ENCODE data around the gene DCP2. TPM values are rescaled to one million over a fixed set of nuclear protein-coding genes. Genes with fewer than 3 reads are reported as not detected.

DCP2 gene
- total and polyA plus RNA-seq, 10 of the 15 experiments (the other 5 are each of a cell fraction or from before 2014, with no cell fraction given) = 23.4 to 81.6 (median 47.4) TPM

DNA sequence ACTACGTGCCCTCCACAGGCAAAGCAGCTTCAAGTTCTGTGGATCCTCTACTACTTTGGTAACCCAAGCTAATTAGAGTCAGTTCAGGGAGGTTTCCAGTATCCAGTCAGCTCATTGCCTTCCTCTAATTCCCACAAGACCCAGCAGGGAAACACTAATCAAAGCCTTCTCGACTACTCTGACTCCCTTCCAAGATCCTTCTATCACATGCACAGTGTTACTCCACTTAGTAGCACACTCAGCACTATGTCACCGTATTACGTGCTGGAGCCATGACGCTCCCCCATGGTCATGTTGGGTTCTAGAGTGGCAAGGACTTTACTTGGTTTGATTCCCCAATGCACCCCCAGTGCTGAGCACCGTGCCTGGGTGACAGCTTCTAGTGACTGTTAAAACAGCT is 53.0 kb downstream of the DCP2 start:
- SMC1A ChIA-PET (ENCODE audit: uncharacterized antibody, unreplicated experiment) = no interaction called here
- no peaks in the 10 kb centered on the region for H4K20me1 ChIP-seq (ENCODE audit: control insufficient read depth, insufficient read depth)
- H3K9me3 ChIP-seq (replicated peaks; ENCODE audit: control insufficient read depth, insufficient read depth, low read length) = no peaks in the 10 kb centered on the region
- no peaks in the 10 kb centered on the region for H3K79me2 ChIP-seq (ENCODE audit: control insufficient read depth, insufficient read depth, low read length)
- TF ChIP-seq SUZ12 (IDR thresholded peaks at IDR 0.05; ENCODE audit: unreplicated experiment) (no peak), ZNF217 (IDR thresholded peaks at IDR 0.05) (no peak), MEF2A (IDR thresholded peaks at IDR 0.05; ENCODE audit: insufficient read depth, low read depth, low read length) (no peak), POU2F2 (IDR thresholded peaks at IDR 0.05; ENCODE audit: borderline replicate concordance, low read depth, low read length) (no peak)
- TF ChIP-seq, protein P1, sequence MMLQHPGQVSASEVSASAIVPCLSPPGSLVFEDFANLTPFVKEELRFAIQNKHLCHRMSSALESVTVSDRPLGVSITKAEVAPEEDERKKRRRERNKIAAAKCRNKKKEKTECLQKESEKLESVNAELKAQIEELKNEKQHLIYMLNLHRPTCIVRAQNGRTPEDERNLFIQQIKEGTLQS (IDR thresholded peaks at IDR 0.05; ENCODE audit: borderline replicate concordance, extremely low read depth, low read depth, low read length) = no peak
- RAD21 ChIA-PET (ENCODE audit: unreplicated experiment) = no interaction called here
- no peaks in the 10 kb centered on the region for H3K27me3 ChIP-seq (replicated peaks in 1 of 2; ENCODE audit: control insufficient read depth in 2 of 2, insufficient read depth in 2 of 2, low read length in 1 of 2)
- CTCF ChIA-PET = interaction anchor here (1.6 kb wide), 1 partner anchor 181 kb away, joined by 3 read pairs; no protein-coding TSS in a partner anchor
- in situ Hi-C loops (cut with MboI) (no loop called here), intact Hi-C loops (cut with micrococcal nuclease; ENCODE audit: unreplicated experiment) (no loop called here)
- FAIRE-seq = no peak
- H3K9ac ChIP-seq (ENCODE audit: control insufficient read depth, insufficient read depth, low read length) = no peak overlapping the region
- no peak overlapping the region for H3K4me3 ChIP-seq
- no peaks in the 10 kb centered on the region for H3K4me1 ChIP-seq (ENCODE audit: control insufficient read depth, insufficient read depth, low read length)
- DNase-seq (ENCODE audit: low read depth, low spot score) = no peak
- no peak overlapping the region for H2AFZ ChIP-seq (ENCODE audit: control insufficient read depth, low read depth, low read length)
- BruUV-seq (replicated peaks) = no TSS peak
- H3K4me2 ChIP-seq (ENCODE audit: control insufficient read depth, insufficient read depth) = no peak overlapping the region
- 92% methylated on average over 6 of the region's 6 CpGs for whole genome bisulfite sequencing (ENCODE audit: insufficient coverage, insufficient replicate concordance, low lambda C conversion rate, missing lambda C conversion rate)
- POLR2A ChIA-PET = no interaction called here
- H3K36me3 ChIP-seq (ENCODE audit: control insufficient read depth in 2 of 2, insufficient read depth in 2 of 2, low read length in 1 of 2) = peaks cover 4% of the 10 kb centered on the region in 2 experiments; a peak in 3 of 4 replicates
- no peak for ATAC-seq
- no peak overlapping the region for H3K27ac ChIP-seq (ENCODE audit: control insufficient read depth, insufficient read depth)

GRCh38 chr5:113031104-113031503 is 54.5 kb downstream of the DCP2 start:
- ATAC-seq = no peak
- ChIA-PET SMC1A (ENCODE audit: uncharacterized antibody, unreplicated experiment) (no interaction called here), CTCF (interaction anchor here (0.9 to 1.6 kb wide), 3 partner anchors 35 to 183 kb away, joined by 3 to 5 read pairs (median 3); no protein-coding TSS in a partner anchor), POLR2A (interaction anchor here (0.6 kb wide), 1 partner anchor 244 kb away, joined by 3 read pairs; no protein-coding TSS in a partner anchor), RAD21 (ENCODE audit: unreplicated experiment) (no interaction called here)
- Histone ChIP-seq H3K36me3 (ENCODE audit: control insufficient read depth in 2 of 2, insufficient read depth in 2 of 2, low read length in 1 of 2) (peaks cover 0 to 3% of the 10 kb centered on the region in 2 experiments; a peak in 3 of 4 replicates), H3K4me1 (ENCODE audit: control insufficient read depth, insufficient read depth, low read length) (no peaks in the 10 kb centered on the region), H3K4me3 (no peak overlapping the region), H3K27me3 (replicated peaks in 1 of 2; ENCODE audit: control insufficient read depth in 2 of 2, insufficient read depth in 2 of 2, low read length in 1 of 2) (no peaks in the 10 kb centered on the region), H2AFZ (ENCODE audit: control insufficient read depth, low read depth, low read length) (no peak overlapping the region), H4K20me1 (ENCODE audit: control insufficient read depth, insufficient read depth) (no peaks in the 10 kb centered on the region), H3K9ac (ENCODE audit: control insufficient read depth, insufficient read depth, low read length) (no peak overlapping the region), H3K9me3 (replicated peaks; ENCODE audit: control insufficient read depth, insufficient read depth, low read length) (no peaks in the 10 kb centered on the region), H3K4me2 (ENCODE audit: control insufficient read depth, insufficient read depth) (no peak overlapping the region), H3K27ac (ENCODE audit: control insufficient read depth, insufficient read depth) (no peak overlapping the region), H3K79me2 (ENCODE audit: control insufficient read depth, insufficient read depth, low read length) (no peaks in the 10 kb centered on the region)
- in situ Hi-C loops (cut with MboI) (no loop called here), intact Hi-C loops (cut with micrococcal nuclease; ENCODE audit: unreplicated experiment) (no loop called here)
- WGBS (ENCODE audit: insufficient coverage, insufficient replicate concordance, low lambda C conversion rate, missing lambda C conversion rate) = 69% methylated on average over 8 of the region's 8 CpGs
- TSS peak; percentile 13 for BruUV-seq (replicated peaks)
- DNase-seq (ENCODE audit: low read depth, low spot score) = no peak
- no peak for FAIRE-seq
- TF ChIP-seq CEBPB (IDR thresholded peaks at IDR 0.05; ENCODE audit: borderline replicate concordance in 1 of 2, low read depth in 2 of 2, low read length in 2 of 2) (no peak), ATF7 (IDR thresholded peaks at IDR 0.05; ENCODE audit: low read depth) (no peak), RB1 (IDR thresholded peaks at IDR 0.05; ENCODE audit: borderline replicate concordance) (no peak), POLR2A (IDR thresholded peaks at IDR 0.05; ENCODE audit: low read depth, low read length) (no peak), ZNF207 (IDR thresholded peaks at IDR 0.05; ENCODE audit: borderline replicate concordance) (no peak), ZBED1 (IDR thresholded peaks at IDR 0.05; ENCODE audit: borderline replicate concordance) (no peak), PAX8 (IDR thresholded peaks at IDR 0.05) (no peak), IKZF1 (conservative IDR thresholded peaks at IDR 0.05) (no peak)
- TF ChIP-seq, protein P2, sequence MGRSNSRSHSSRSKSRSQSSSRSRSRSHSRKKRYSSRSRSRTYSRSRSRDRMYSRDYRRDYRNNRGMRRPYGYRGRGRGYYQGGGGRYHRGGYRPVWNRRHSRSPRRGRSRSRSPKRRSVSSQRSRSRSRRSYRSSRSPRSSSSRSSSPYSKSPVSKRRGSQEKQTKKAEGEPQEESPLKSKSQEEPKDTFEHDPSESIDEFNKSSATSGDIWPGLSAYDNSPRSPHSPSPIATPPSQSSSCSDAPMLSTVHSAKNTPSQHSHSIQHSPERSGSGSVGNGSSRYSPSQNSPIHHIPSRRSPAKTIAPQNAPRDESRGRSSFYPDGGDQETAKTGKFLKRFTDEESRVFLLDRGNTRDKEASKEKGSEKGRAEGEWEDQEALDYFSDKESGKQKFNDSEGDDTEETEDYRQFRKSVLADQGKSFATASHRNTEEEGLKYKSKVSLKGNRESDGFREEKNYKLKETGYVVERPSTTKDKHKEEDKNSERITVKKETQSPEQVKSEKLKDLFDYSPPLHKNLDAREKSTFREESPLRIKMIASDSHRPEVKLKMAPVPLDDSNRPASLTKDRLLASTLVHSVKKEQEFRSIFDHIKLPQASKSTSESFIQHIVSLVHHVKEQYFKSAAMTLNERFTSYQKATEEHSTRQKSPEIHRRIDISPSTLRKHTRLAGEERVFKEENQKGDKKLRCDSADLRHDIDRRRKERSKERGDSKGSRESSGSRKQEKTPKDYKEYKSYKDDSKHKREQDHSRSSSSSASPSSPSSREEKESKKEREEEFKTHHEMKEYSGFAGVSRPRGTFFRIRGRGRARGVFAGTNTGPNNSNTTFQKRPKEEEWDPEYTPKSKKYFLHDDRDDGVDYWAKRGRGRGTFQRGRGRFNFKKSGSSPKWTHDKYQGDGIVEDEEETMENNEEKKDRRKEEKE (IDR thresholded peaks at IDR 0.05) = no peak
- TF ChIP-seq, protein P3, sequence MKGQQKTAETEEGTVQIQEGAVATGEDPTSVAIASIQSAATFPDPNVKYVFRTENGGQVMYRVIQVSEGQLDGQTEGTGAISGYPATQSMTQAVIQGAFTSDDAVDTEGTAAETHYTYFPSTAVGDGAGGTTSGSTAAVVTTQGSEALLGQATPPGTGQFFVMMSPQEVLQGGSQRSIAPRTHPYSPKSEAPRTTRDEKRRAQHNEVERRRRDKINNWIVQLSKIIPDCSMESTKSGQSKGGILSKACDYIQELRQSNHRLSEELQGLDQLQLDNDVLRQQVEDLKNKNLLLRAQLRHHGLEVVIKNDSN (IDR thresholded peaks at IDR 0.05; ENCODE audit: borderline replicate concordance, extremely low read length, insufficient read depth, low read depth, low read length) = no peak
